NB4 (cell line): ENCODE measurements around the gene BMPR1B.

Experiments used
- DNase-seq: peaks from one replicate; pipeline ENCODE4 v3.0.0; 2010; ENCODE audit warnings: low read depth
- H3K4me3 ChIP-seq: one replicate; pipeline ENCODE4 v1.5.1; 2011; ENCODE audit warnings: mild to moderate bottlenecking, low read depth, low read length, moderate library complexity
- CTCF ChIP-seq: IDR thresholded peaks from one replicate; pipeline ENCODE4 v1.5.1; 2012; ENCODE audit warnings: low read depth, low read length
- MAX ChIP-seq: IDR thresholded peaks from 2 replicates; pipeline ENCODE4 v1.6.1; 2011; ENCODE audit warnings: low read depth, low read length
- MYC ChIP-seq: IDR thresholded peaks from 2 replicates; pipeline ENCODE4 v1.6.1; 2011; ENCODE audit warnings: low read depth, low read length
- POLR2A ChIP-seq: IDR thresholded peaks from 2 replicates; pipeline ENCODE4 v1.6.1; 2011; ENCODE audit warnings: mild to moderate bottlenecking; ENCODE audit not compliant: insufficient read length; ENCODE audit errors: extremely low read depth

The BMPR1B gene

GRCh38 chr4:94934201-94934600 is 176.4 kb downstream of the BMPR1B start:
- no peak for TF ChIP-seq MYC
- no peak overlapping the region for H3K4me3 ChIP-seq
- no peak for DNase-seq

GRCh38 chr4:94934864-94935263 is 177.1 kb downstream of the BMPR1B start:
- DNase-seq, result no peak
- TF ChIP-seq POLR2A (no peak), MYC (no peak), CTCF (no peak), MAX (no peak)
- no peak overlapping the region for H3K4me3 ChIP-seq

- no peak for DNase-seq
- no peak for TF ChIP-seq POLR2A
- H3K4me3 ChIP-seq, result no peak overlapping the region
Measured at GRCh38 chr4:94936854-94937253, 179.1 kb downstream of the BMPR1B start.

GRCh38 chr4:94939791-94940519 is 182.2 kb downstream of the BMPR1B start:
- TF ChIP-seq MYC (no peak), POLR2A (no peak), MAX (no peak), CTCF (no peak)
- H3K4me3 ChIP-seq, result no peak overlapping the region
- DNase-seq, result no peak

- TF ChIP-seq CTCF (no peak), POLR2A (no peak), MAX (no peak), MYC (no peak)
- no peak overlapping the region for H3K4me3 ChIP-seq
- DNase-seq, result no peak
Measured at GRCh38 chr4:94940520-94940908, 182.8 kb downstream of the BMPR1B start.

- no peak overlapping the region for H3K4me3 ChIP-seq
- TF ChIP-seq MAX (no peak), MYC (no peak), POLR2A (no peak), CTCF (no peak)
- DNase-seq, result no peak
Measured at GRCh38 chr4:94941706-94942105, 184.0 kb downstream of the BMPR1B start.

- H3K4me3 ChIP-seq, result no peak overlapping the region
- no peak for DNase-seq
- TF ChIP-seq MAX (no peak), POLR2A (no peak), MYC (no peak), CTCF (no peak)
Measured at GRCh38 chr4:94944726-94945125, 187.0 kb downstream of the BMPR1B start.
